Tibial artery (tissue), 4 donors: Measurements from ENCODE around the gene MEN1.
A peak's percentile ranks its signal among the peaks of the same experiment; 100 is the strongest.

ENCODE experiments used
- DNase-seq, 2 donors: peaks; one replicate each; pipeline ENCODE4 v3.0.0-alpha.2; 2019
- H3K27ac ChIP-seq, 2 donors: fragments of 200-600 bp; sonication (generic) in 1 of 2; 1 replicate in 1 of 2; 2 replicates in 1 of 2; pipeline ENCODE4 v1.5.1; 2018 to 2019; ENCODE audit warnings: mild to moderate bottlenecking in 1 of 2
- H3K27me3 ChIP-seq, 2 donors: fragments of 200-600 bp; sonication (generic) in 1 of 2; one replicate each; pipeline versions ENCODE4 v1.5.1 to v1.6.0; 2016 to 2019
- H3K36me3 ChIP-seq, 3 donors: fragments of 200-600 bp; sonication (generic) in 2 of 3; one replicate each; pipeline ENCODE4 v1.5.1; 2016 to 2019; ENCODE audit warnings: mild to moderate bottlenecking in 2 of 3
- H3K4me1 ChIP-seq, 4 donors: fragments of 200-600 bp; sonication (generic) in 2 of 4; 1 replicate in 3 of 4; 2 replicates in 1 of 4; pipeline ENCODE4 v1.5.1; 2016 to 2019
- H3K4me3 ChIP-seq, 2 donors: fragments of 200-600 bp; sonication (generic) in 1 of 2; 1 replicate in 1 of 2; 2 replicates in 1 of 2; pipeline ENCODE4 v1.5.1; 2018 to 2019; ENCODE audit warnings: mild to moderate bottlenecking in 2 of 2
- H3K9me3 ChIP-seq, 3 donors: fragments of 200-600 bp; sonication (generic) in 1 of 3; one replicate each; pipeline ENCODE4 v1.5.1; 2016 to 2019
- intact Hi-C: fragments of 100-400 bp; cut with DNase I; formaldehyde crosslinking; loops from one replicate; pipeline ENCODE4 v1.15.0; 2023; ENCODE audit warnings: low total_unique reads
- TF ChIP-seq, protein P1 (sequence below), 2 experiments: fragments of 200-600 bp in 1 of 2; fragments of 450-650 bp in 1 of 2; IDR thresholded peaks; one replicate each; pipeline ENCODE4 v1.5.1; 2017 to 2019; ENCODE audit warnings: antibody characterized with exemption in 2 of 2, mild to moderate bottlenecking in 1 of 2, moderate library complexity in 1 of 2

The MEN1 gene

GRCh38 chr11:64844330-64845128, 34.2 kb upstream of the MEN1 start, which contains the start of gene CDC42BPG:
Gene CDC42BPG, minus strand, starts transcription at chr11:64844653. Its CDS starts 84 bp downstream, at chr11:64844569.
- DNase-seq: peak in 1 of 2 donors; percentile 53
- H3K27ac ChIP-seq: no peak within 1 kb of the TSS

GRCh38 chr11:64843686-64844329, 33.5 kb upstream of the MEN1 start:
- Histone ChIP-seq H3K9me3 (no peaks in the 10 kb centered on the region), H3K36me3 (peaks cover 0 to 16% (median 0%) of the 10 kb centered on the region in 3 donors), H3K4me3 (peak overlapping the region in 1 of 2 donors; percentile 51), H3K4me1 (peaks cover 0 to 30% (median 19%) of the 10 kb centered on the region in 4 donors), H3K27ac (no peak overlapping the region), H3K27me3 (peaks cover 0 to 5% of the 10 kb centered on the region in 2 donors)
- intact Hi-C loops: no loop called here
- TF ChIP-seq, protein P1, sequence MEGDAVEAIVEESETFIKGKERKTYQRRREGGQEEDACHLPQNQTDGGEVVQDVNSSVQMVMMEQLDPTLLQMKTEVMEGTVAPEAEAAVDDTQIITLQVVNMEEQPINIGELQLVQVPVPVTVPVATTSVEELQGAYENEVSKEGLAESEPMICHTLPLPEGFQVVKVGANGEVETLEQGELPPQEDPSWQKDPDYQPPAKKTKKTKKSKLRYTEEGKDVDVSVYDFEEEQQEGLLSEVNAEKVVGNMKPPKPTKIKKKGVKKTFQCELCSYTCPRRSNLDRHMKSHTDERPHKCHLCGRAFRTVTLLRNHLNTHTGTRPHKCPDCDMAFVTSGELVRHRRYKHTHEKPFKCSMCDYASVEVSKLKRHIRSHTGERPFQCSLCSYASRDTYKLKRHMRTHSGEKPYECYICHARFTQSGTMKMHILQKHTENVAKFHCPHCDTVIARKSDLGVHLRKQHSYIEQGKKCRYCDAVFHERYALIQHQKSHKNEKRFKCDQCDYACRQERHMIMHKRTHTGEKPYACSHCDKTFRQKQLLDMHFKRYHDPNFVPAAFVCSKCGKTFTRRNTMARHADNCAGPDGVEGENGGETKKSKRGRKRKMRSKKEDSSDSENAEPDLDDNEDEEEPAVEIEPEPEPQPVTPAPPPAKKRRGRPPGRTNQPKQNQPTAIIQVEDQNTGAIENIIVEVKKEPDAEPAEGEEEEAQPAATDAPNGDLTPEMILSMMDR (IDR thresholded peaks at IDR 0.05): no peak
- no peak for DNase-seq

More at GRCh38 chr11:64844330-64845128, 34.2 kb upstream of the MEN1 start, which contains the start of gene CDC42BPG:
- H3K9me3 ChIP-seq: no peaks in the 10 kb centered on the region
- peaks cover 0 to 37% (median 24%) of the 10 kb centered on the region in 4 donors for H3K4me1 ChIP-seq
- peak within 1 kb of the TSS; percentile 31 to 51 for H3K4me3 ChIP-seq
- intact Hi-C loops: no loop called here
- TF ChIP-seq, protein P1 (IDR thresholded peaks at IDR 0.05): peak; percentile 60 to 61
- peaks cover 0 to 5% of the 10 kb centered on the region in 2 donors for H3K27me3 ChIP-seq
- H3K36me3 ChIP-seq: peaks cover 0 to 9% (median 0%) of the 10 kb centered on the region in 3 donors

DNA sequence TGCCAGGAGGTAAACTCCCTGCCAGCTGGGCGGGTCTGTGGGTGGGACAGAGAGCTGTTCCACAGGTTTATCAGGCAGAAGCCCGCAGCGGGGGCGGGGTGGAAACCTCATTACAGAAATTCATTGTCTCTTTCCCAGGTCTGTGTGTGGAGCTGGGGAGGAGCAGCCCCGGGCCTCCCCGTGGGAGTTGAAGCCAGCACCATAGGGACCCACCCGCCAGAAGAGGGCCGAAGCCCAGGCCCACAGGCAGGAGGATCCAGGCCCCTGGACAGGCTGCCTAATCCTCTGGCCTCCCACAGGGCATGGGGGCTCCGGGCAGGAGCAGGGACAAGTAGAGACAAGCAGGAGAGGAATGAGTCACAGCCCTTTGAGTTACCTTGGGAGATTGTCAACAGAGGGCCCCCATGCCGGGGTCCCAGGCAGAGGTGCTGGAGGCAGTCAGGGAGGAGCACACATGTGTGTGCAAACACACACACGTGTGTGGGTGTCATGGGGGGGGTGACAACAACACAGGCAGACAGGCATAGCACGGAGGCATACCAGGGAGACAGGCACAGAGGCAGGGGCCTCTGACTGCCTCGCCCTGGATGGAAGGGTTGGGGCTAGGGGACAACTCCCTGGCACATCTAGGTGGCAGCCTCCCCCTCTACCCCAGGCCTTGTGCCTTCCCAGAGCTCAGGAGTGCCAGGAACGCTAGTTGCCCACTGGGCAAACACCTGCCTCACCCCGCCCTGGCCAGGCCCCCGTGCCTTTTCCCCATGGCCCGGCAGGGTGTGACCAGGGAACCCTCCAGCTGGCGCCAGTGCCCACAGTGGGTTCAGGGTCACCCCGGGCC, 32.7 kb upstream of the MEN1 start:
- Histone ChIP-seq H3K4me1 (peaks cover 0 to 23% (median 14%) of the 10 kb centered on the region in 4 donors), H3K36me3 (peaks cover 0 to 23% (median 0%) of the 10 kb centered on the region in 3 donors), H3K9me3 (no peaks in the 10 kb centered on the region), H3K4me3 (no peak overlapping the region), H3K27me3 (peaks cover 0 to 5% of the 10 kb centered on the region in 2 donors), H3K27ac (no peak overlapping the region)
- TF ChIP-seq, protein P1 (IDR thresholded peaks at IDR 0.05): no peak
- intact Hi-C loops: no loop called here
- DNase-seq: no peak

- H3K4me3 ChIP-seq: no peak overlapping the region
- TF ChIP-seq, protein P1 (IDR thresholded peaks at IDR 0.05): no peak
- peaks cover 0 to 5% of the 10 kb centered on the region in 2 donors for H3K27me3 ChIP-seq
- intact Hi-C loops: no loop called here
- peaks cover 0 to 29% (median 0%) of the 10 kb centered on the region in 3 donors for H3K36me3 ChIP-seq
- H3K27ac ChIP-seq: no peak overlapping the region
- peaks cover 0 to 17% (median 12%) of the 10 kb centered on the region in 4 donors for H3K4me1 ChIP-seq
- no peak for DNase-seq
- H3K9me3 ChIP-seq: no peaks in the 10 kb centered on the region
Measured at GRCh38 chr11:64842366-64842759, 32.0 kb upstream of the MEN1 start.
